H9 (cell line): ENCODE data around the gene GRIP2. TPM values are rescaled to one million over a fixed set of nuclear protein-coding genes. Genes with fewer than 3 reads are reported as not detected.

Experiments used
- DNase-seq: peaks from one replicate; pipeline ENCODE4 v3.0.0-alpha.2; 2017
- H2AFZ ChIP-seq: one replicate; pipeline ENCODE4 v1.6.1; 2013; ENCODE audit warnings: mild to moderate bottlenecking, low read length, control low read depth, moderate library complexity
- H2AK5ac ChIP-seq: 2 replicates; pipeline ENCODE4 v1.6.1; 2013; ENCODE audit warnings: low read length, control low read depth, mixed read lengths; ENCODE audit not compliant: insufficient read length
- H2BK120ac ChIP-seq: one replicate; pipeline ENCODE4 v1.6.1; 2013; ENCODE audit warnings: low read depth, mild to moderate bottlenecking, low read length, control low read depth, inconsistent platforms; ENCODE audit not compliant: poor library complexity, severe bottlenecking
- H2BK12ac ChIP-seq: 2 replicates; pipeline ENCODE4 v1.6.1; 2013; ENCODE audit warnings: low read length, control low read depth, mixed read lengths, low read depth; ENCODE audit not compliant: insufficient read length
- H2BK15ac ChIP-seq: 2 replicates; pipeline ENCODE4 v1.6.1; 2013; ENCODE audit warnings: low read depth, low read length, control low read depth
- H2BK20ac ChIP-seq: one replicate; pipeline ENCODE4 v1.6.1; 2013; ENCODE audit warnings: low read depth, mild to moderate bottlenecking, low read length, control low read depth, inconsistent platforms; ENCODE audit not compliant: poor library complexity, severe bottlenecking
- H2BK5ac ChIP-seq: 2 replicates; pipeline ENCODE4 v1.6.1; 2013; ENCODE audit warnings: low read length, control low read depth, mixed read lengths; ENCODE audit not compliant: insufficient read length
- H3K14ac ChIP-seq: 2 replicates; pipeline ENCODE4 v1.6.1; 2013; ENCODE audit warnings: low read length, control low read depth; ENCODE audit not compliant: insufficient read depth
- H3K18ac ChIP-seq: 2 replicates; pipeline ENCODE4 v1.6.1; 2013; ENCODE audit warnings: low read depth, mild to moderate bottlenecking, mixed read lengths, low read length, control low read depth; ENCODE audit not compliant: insufficient read length
- H3K23ac ChIP-seq: 2 replicates; pipeline ENCODE4 v1.6.1; 2013; ENCODE audit warnings: low read length, control low read depth, mixed read lengths, low read depth; ENCODE audit not compliant: insufficient read length
- H3K23me2 ChIP-seq: 2 replicates; pipeline ENCODE4 v1.6.1; 2013; ENCODE audit warnings: low read depth, mild to moderate bottlenecking, mixed read lengths, low read length, control low read depth; ENCODE audit not compliant: insufficient read length, poor library complexity, severe bottlenecking
- H3K27ac ChIP-seq: 2 replicates; pipeline ENCODE4 v1.5.1; 2013; ENCODE audit warnings: low read length, control low read depth, mixed read lengths, low read depth; ENCODE audit not compliant: insufficient read length
- H3K27me3 ChIP-seq: 2 replicates; pipeline ENCODE4 v1.6.1; 2013; ENCODE audit warnings: low read length, control low read depth, inconsistent platforms; ENCODE audit not compliant: insufficient read depth
- H3K4ac ChIP-seq: 2 replicates; pipeline ENCODE4 v1.6.1; 2013; ENCODE audit warnings: low read depth, mild to moderate bottlenecking, control low read depth, inconsistent platforms, low read length, moderate library complexity
- H3K4me1 ChIP-seq: 2 replicates; pipeline ENCODE4 v1.6.1; 2013; ENCODE audit warnings: low read length, control low read depth, inconsistent platforms; ENCODE audit not compliant: insufficient read depth
- H3K4me2 ChIP-seq: 2 replicates; pipeline ENCODE4 v1.6.1; 2013; ENCODE audit warnings: low read length, control low read depth, mixed read lengths; ENCODE audit not compliant: insufficient read length, insufficient read depth
- H3K56ac ChIP-seq: 2 replicates; pipeline ENCODE4 v1.6.1; 2013; ENCODE audit warnings: low read depth, mild to moderate bottlenecking, mixed read lengths, low read length, control low read depth; ENCODE audit not compliant: insufficient read length
- H3K79me1 ChIP-seq: 2 replicates; pipeline ENCODE4 v1.6.1; 2013; ENCODE audit warnings: low read depth, mild to moderate bottlenecking, moderate library complexity, low read length, control low read depth, inconsistent platforms; ENCODE audit not compliant: insufficient read depth, poor library complexity, severe bottlenecking
- H3K79me2 ChIP-seq: 2 replicates; pipeline ENCODE4 v1.6.1; 2013; ENCODE audit warnings: low read length, control low read depth, inconsistent platforms; ENCODE audit not compliant: insufficient read depth
- H3K9ac ChIP-seq: 2 replicates; pipeline ENCODE4 v1.6.1; 2013; ENCODE audit warnings: low read length, control low read depth, mixed read lengths; ENCODE audit not compliant: insufficient read length; ENCODE audit errors: extremely low read depth
- H3K9me3 ChIP-seq: one replicate; pipeline ENCODE4 v1.6.1; 2013; ENCODE audit warnings: low read depth, low read length, inconsistent platforms; ENCODE audit not compliant: control insufficient read depth
- H3T11ph ChIP-seq: one replicate; pipeline ENCODE4 v1.6.1; 2013; ENCODE audit warnings: mild to moderate bottlenecking, low read length, control low read depth, inconsistent platforms
- H4K20me1 ChIP-seq: one replicate; pipeline ENCODE4 v1.6.1; 2013; ENCODE audit not compliant: control insufficient read depth, insufficient read length, insufficient read depth
- H4K5ac ChIP-seq: 2 replicates; pipeline ENCODE4 v1.6.1; 2013; ENCODE audit warnings: low read depth, mild to moderate bottlenecking, mixed read lengths, low read length, control low read depth; ENCODE audit not compliant: insufficient read length
- H4K8ac ChIP-seq: replicated peaks from 2 replicates; pipeline ENCODE4 v1.6.1; 2013; ENCODE audit warnings: low read length, control low read depth, mixed read lengths, low read depth; ENCODE audit not compliant: insufficient read length
- H4K91ac ChIP-seq: 2 replicates; pipeline ENCODE4 v1.6.1; 2013; ENCODE audit warnings: low read depth, mild to moderate bottlenecking, moderate library complexity, mixed read lengths, low read length, control low read depth; ENCODE audit not compliant: insufficient read length
- H3K27ac Mint-ChIP-seq, 3 experiments: 2 replicates in 2 of 3; 3 replicates in 1 of 3; pipeline ENCODE4 v1.8.0; 2020 to 2021; ENCODE audit warnings: mixed read lengths in 3 of 3, mild to moderate bottlenecking in 1 of 3, moderate library complexity in 1 of 3
- H3K27me3 Mint-ChIP-seq: 2 replicates; pipeline ENCODE4 v1.8.0; 2021; ENCODE audit warnings: low read depth, mild to moderate bottlenecking, moderate library complexity, mixed read lengths
- H3K36me3 Mint-ChIP-seq, 3 experiments: 2 replicates in 2 of 3; 3 replicates in 1 of 3; pipeline ENCODE4 v1.8.0; 2020 to 2021; ENCODE audit warnings: low read depth in 3 of 3, mixed read lengths in 3 of 3; ENCODE audit not compliant: insufficient read depth in 1 of 3
- H3K4me1 Mint-ChIP-seq, 2 experiments: 2 replicates each; pipeline ENCODE4 v1.8.0; 2020; ENCODE audit warnings: mixed read lengths in 2 of 2
- H3K4me3 Mint-ChIP-seq, 2 experiments: 2 replicates in 1 of 2; 3 replicates in 1 of 2; pipeline ENCODE4 v1.8.0; 2020 to 2021; ENCODE audit warnings: mild to moderate bottlenecking in 2 of 2, mixed read lengths in 2 of 2, moderate library complexity in 1 of 2
- H3K9me3 Mint-ChIP-seq, 2 experiments: 2 replicates in 1 of 2; 3 replicates in 1 of 2; pipeline ENCODE4 v1.8.0; 2020; ENCODE audit warnings: mild to moderate bottlenecking in 2 of 2, mixed read lengths in 2 of 2, moderate library complexity in 1 of 2
- WGBS: extraction: QIAGEN DNeasy Blood & Tissue Kit; methylation state at CpG from one replicate; pipeline ENCODE4 v1.1.7; 2013; ENCODE audit warnings: missing lambda C conversion rate, low lambda C conversion rate, mixed read lengths; ENCODE audit not compliant: insufficient read length; ENCODE audit errors: extremely low coverage; 5-methylcytosine and 5-hydroxymethylcytosine counted together
- total RNA-seq: library from RNA; stranded (reverse); gene quantifications from 2 replicates; pipeline ENCODE4 v1.2.1, GENCODE V29; 2021
- TF ChIP-seq, protein P1 (sequence below): fragments of 200-600 bp; sonication (generic); conservative IDR thresholded peaks from 3 replicates; pipeline ENCODE4 v1.8.0; 2021; ENCODE audit warnings: antibody characterized with exemption, mild to moderate bottlenecking

GRIP2 gene
- total RNA-seq, 1 experiment from 2014 or later: 3.1 TPM

DNA sequence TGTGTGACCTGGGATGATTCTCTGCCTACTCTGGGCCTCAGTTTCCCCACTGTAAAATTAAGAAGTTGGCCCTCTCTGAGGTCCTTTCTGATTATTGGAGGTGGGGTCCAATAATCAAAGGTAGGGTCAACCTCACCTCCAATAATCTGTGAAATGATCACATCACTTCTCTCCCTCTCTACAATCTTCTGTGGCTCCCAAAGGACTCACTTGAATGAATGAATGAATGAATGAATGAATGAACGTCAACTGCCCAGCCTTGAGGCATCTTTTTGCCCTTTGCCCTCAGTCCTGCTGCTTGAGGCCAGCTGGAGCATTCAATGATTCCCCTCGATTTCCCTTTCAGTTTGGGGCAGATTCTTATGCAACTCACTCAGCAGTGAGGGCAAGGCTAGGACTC, 26.7 kb upstream of the GRIP2 start:
- H2BK12ac ChIP-seq: no peak overlapping the region
- H2AFZ ChIP-seq: no peak overlapping the region
- no peak overlapping the region for H2BK15ac ChIP-seq
- H3K4me1 Mint-ChIP-seq: peaks cover 16 to 36% of the 10 kb centered on the region in 2 experiments
- no peak overlapping the region for H4K91ac ChIP-seq
- no peak overlapping the region for H3K27ac Mint-ChIP-seq
- no peaks in the 10 kb centered on the region for H3K79me2 ChIP-seq
- H3K18ac ChIP-seq: no peak overlapping the region
- no peak overlapping the region for H3K27ac ChIP-seq
- H3K9me3 Mint-ChIP-seq: no peaks in the 10 kb centered on the region
- no peaks in the 10 kb centered on the region for H3K79me1 ChIP-seq
- H3K56ac ChIP-seq: no peak overlapping the region
- no peak overlapping the region for H3K4ac ChIP-seq
- no peak for DNase-seq
- peaks cover 2% of the 10 kb centered on the region; the same call in 1 of the 2 replicates for H3K27me3 Mint-ChIP-seq
- H3K9ac ChIP-seq: no peak overlapping the region
- no peak overlapping the region for H2BK20ac ChIP-seq
- H3K9me3 ChIP-seq: no peaks in the 10 kb centered on the region
- H3K23ac ChIP-seq: no peak overlapping the region
- no peak overlapping the region for H4K5ac ChIP-seq
- no peaks in the 10 kb centered on the region for H4K20me1 ChIP-seq
- no peak overlapping the region for H4K8ac ChIP-seq
- no peaks in the 10 kb centered on the region for H3K36me3 Mint-ChIP-seq
- no peaks in the 10 kb centered on the region for H3K27me3 ChIP-seq
- H3K4me2 ChIP-seq: no peak overlapping the region
- TF ChIP-seq, protein P1, sequence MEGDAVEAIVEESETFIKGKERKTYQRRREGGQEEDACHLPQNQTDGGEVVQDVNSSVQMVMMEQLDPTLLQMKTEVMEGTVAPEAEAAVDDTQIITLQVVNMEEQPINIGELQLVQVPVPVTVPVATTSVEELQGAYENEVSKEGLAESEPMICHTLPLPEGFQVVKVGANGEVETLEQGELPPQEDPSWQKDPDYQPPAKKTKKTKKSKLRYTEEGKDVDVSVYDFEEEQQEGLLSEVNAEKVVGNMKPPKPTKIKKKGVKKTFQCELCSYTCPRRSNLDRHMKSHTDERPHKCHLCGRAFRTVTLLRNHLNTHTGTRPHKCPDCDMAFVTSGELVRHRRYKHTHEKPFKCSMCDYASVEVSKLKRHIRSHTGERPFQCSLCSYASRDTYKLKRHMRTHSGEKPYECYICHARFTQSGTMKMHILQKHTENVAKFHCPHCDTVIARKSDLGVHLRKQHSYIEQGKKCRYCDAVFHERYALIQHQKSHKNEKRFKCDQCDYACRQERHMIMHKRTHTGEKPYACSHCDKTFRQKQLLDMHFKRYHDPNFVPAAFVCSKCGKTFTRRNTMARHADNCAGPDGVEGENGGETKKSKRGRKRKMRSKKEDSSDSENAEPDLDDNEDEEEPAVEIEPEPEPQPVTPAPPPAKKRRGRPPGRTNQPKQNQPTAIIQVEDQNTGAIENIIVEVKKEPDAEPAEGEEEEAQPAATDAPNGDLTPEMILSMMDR: no peak
- H3T11ph ChIP-seq: no peak overlapping the region
- no peak overlapping the region for H3K14ac ChIP-seq
- H3K4me1 ChIP-seq: no peaks in the 10 kb centered on the region; the same call in 1 of the 2 replicates
- no CpG with 5 or more reads among the region's 2 CpGs for WGBS
- no peaks in the 10 kb centered on the region for H3K23me2 ChIP-seq
- H2BK5ac ChIP-seq: no peak overlapping the region
- no peak overlapping the region for H2AK5ac ChIP-seq
- no peak overlapping the region for H3K4me3 Mint-ChIP-seq
- H2BK120ac ChIP-seq: no peak overlapping the region
